HFF-Myc (cell line): ENCODE results near the gene CCL17.

Experiments used
- DNase-seq: peaks from one replicate; pipeline ENCODE4 v3.0.0-alpha.2; 2011; ENCODE audit warnings: low read depth; ENCODE audit errors: extremely low read depth
- H3K4me3 ChIP-seq: replicated peaks from 2 replicates; pipeline ENCODE4 v1.5.1; 2011; ENCODE audit warnings: low read depth, mild to moderate bottlenecking, control low read depth, low read length
- TF ChIP-seq, protein P1 (sequence below): IDR thresholded peaks from 2 replicates; pipeline ENCODE4 v1.5.1; 2012; ENCODE audit warnings: mild to moderate bottlenecking, low read depth, low read length, control low read depth; ENCODE audit errors: missing control alignments

The CCL17 gene

GRCh38 chr16:57384248-57385070 is 20.1 kb upstream of the CCL17 start:
- H3K4me3 ChIP-seq, result no peak overlapping the region
- DNase-seq, result no peak
- TF ChIP-seq, protein P1, sequence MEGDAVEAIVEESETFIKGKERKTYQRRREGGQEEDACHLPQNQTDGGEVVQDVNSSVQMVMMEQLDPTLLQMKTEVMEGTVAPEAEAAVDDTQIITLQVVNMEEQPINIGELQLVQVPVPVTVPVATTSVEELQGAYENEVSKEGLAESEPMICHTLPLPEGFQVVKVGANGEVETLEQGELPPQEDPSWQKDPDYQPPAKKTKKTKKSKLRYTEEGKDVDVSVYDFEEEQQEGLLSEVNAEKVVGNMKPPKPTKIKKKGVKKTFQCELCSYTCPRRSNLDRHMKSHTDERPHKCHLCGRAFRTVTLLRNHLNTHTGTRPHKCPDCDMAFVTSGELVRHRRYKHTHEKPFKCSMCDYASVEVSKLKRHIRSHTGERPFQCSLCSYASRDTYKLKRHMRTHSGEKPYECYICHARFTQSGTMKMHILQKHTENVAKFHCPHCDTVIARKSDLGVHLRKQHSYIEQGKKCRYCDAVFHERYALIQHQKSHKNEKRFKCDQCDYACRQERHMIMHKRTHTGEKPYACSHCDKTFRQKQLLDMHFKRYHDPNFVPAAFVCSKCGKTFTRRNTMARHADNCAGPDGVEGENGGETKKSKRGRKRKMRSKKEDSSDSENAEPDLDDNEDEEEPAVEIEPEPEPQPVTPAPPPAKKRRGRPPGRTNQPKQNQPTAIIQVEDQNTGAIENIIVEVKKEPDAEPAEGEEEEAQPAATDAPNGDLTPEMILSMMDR, result no peak

DNA sequence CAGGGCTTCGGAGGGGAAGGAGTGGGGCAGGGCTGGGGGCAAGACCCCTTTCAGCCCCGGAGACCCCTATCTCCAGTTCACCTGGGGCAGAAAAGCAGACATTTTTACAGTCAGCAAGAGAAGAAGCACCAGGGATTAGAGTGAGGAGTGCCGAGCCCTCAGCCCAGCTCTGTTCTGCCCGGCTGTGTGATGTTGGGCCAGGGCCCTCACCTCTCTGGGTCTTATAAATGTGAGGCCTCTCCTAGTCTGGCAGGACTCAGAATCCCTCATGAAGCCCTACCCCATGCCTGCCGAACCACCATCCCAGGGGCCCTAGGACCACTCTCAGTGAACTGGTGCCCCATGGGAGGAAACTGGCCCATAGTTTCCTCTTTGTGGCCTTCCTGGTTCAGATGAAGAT is 19.5 kb upstream of the CCL17 start:
- H3K4me3 ChIP-seq, result no peak overlapping the region
- TF ChIP-seq, protein P1, result no peak
- no peak for DNase-seq

GRCh38 chr16:57386381-57386951 is 18.1 kb upstream of the CCL17 start:
- TF ChIP-seq, protein P1, result no peak
- DNase-seq, result no peak
- H3K4me3 ChIP-seq, result no peak overlapping the region

DNA sequence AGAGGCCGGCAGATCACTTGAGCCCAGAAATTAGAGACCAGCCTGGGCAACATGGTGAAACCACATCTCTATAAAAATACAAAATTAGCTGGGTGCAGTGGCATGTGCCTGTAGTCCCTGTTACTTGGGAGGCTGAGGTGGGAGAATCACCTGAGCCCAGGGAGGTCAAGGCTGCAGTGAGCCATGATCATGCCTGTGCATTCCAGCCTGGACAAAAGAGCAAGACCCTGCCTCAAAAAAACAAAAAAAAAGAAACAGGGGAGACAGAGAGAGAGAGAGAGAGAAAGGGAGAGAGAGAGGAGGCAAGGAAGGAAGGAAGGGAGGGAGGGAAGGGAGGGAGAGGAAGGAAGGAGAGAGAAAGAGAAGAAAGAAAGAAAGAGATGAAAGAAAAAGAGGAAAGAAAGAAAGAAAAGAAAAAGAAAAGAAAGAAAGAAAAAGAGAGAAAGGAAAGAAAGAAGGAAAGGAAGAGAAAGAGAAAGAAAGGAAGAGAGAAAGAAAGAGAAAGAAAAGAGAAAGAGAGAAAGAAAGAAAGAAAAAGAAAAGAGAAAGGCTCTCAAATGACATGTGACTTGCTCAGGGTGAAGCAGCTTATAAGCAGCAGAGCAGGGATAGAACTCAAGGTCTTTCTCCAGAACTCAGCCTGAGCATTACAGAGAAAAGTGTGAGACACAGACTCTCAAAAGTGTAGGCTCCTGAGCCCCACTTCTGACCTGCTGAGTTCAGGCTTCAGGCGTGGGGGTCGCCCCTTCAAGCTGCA is 16.8 kb upstream of the CCL17 start:
- H3K4me3 ChIP-seq, result no peak overlapping the region
- no peak for DNase-seq
- TF ChIP-seq, protein P1, result no peak

DNA sequence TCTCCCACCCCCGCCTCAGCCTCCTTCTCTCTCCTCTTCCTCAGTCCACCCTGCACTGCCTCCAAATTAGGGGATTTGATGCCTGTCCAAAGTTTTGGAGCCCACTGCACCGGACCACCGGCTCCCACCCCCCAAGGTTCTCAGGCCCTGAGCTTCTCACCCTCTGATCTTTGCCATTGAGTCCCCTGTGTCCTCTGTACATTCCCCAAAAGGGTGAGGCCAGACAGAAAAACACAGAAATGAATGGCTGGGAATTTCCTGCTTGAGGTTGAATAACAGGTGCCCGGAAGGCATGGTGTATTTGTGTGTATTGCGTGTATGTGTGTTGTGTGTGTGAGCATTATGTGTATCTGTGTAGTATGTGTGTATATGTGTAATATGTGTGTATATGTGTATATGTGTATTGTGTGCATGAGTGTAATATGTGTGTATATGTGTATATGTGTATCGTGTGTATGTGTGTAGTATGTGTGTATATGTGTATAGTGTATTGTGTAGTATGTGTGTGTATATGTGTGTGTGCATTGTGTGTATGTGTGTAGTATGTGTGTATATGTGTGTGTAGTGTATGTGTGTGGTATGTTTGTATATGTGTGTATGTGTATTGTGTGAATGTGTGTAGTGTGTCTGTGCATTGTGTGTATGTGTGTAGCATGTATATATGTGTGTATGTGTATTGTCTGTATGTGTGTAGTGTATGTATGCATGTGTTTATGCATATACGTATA is 16.0 kb upstream of the CCL17 start:
- TF ChIP-seq, protein P1, result no peak
- DNase-seq, result no peak

GRCh38 chr16:57389087-57389468 is 15.5 kb upstream of the CCL17 start:
- no peak overlapping the region for H3K4me3 ChIP-seq
- TF ChIP-seq, protein P1, result no peak
- DNase-seq, result no peak

More for the DNA sequence above, 16.0 kb upstream of the CCL17 start:
- no peak overlapping the region for H3K4me3 ChIP-seq
